SK-N-SH (cell line): ENCODE results near the gene TRMU. TPM values are rescaled to one million over a fixed set of nuclear protein-coding genes. Genes with fewer than 3 reads are reported as not detected.

Source experiments
- CTCF ChIA-PET: fragments of 300-600, 350-600 bp; formaldehyde crosslinking; extraction: SDS; loops from one replicate; lab custom pipeline; 2021; lab: Yijun Ruan, JAX
- POLR2A ChIA-PET: fragments of 350-600 bp; sonication (Branson Sonifier 250); formaldehyde crosslinking; extraction: SDS; loops from one replicate; lab custom pipeline; 2020; ENCODE audit warnings: antibody characterized with exemption, inconsistent platforms; lab: Yijun Ruan, JAX
- DNase-seq: peaks from one replicate; pipeline ENCODE4 v3.0.0; 2012
- H2AFZ ChIP-seq: fragments of 200-600 bp; sonication (generic); 2 replicates; pipeline ENCODE4 v1.8.1; 2016; ENCODE audit warnings: antibody characterized with exemption, mild to moderate bottlenecking, low read depth
- H3F3A ChIP-seq: fragments of 200-600 bp; sonication (generic); replicated peaks from 2 replicates; pipeline ENCODE3; 2016; ENCODE audit warnings: antibody characterized with exemption, mild to moderate bottlenecking; ENCODE audit not compliant: insufficient read depth
- H3K27ac ChIP-seq, 2 experiments: fragments of 200-500 bp in 1 of 2; fragments of 200-600 bp in 1 of 2; sonication (Bioruptor generic) in 1 of 2; sonication (generic), shearing (Covaris generic) in 1 of 2; 2 replicates each; pipeline versions ENCODE4 v1.5.1 to v1.6.1; 2014 to 2016; ENCODE audit warnings: low read depth in 2 of 2, inconsistent platforms in 1 of 2, low read length in 1 of 2, mild to moderate bottlenecking in 1 of 2, mixed read lengths in 1 of 2
- H3K27me3 ChIP-seq: fragments of 200-600 bp; sonication (generic), shearing (Covaris generic); 2 replicates; pipeline ENCODE4 v1.6.1; 2016; ENCODE audit warnings: mixed run types; ENCODE audit not compliant: insufficient read depth
- H3K36me3 ChIP-seq, 2 experiments: fragments of 200-500 bp in 1 of 2; fragments of 200-600 bp in 1 of 2; sonication (Bioruptor generic) in 1 of 2; sonication (generic) in 1 of 2; replicated peaks in 1 of 2; 2 replicates each; pipeline versions ENCODE3 to v1.5.1; 2014 to 2016; ENCODE audit warnings: low read length in 1 of 2, mild to moderate bottlenecking in 1 of 2; ENCODE audit not compliant: insufficient read depth in 2 of 2, control insufficient read depth in 1 of 2
- H3K4me1 ChIP-seq, 2 experiments: fragments of 200-500 bp in 1 of 2; fragments of 200-600 bp in 1 of 2; sonication (Bioruptor generic) in 1 of 2; sonication (generic), shearing (Covaris generic) in 1 of 2; 2 replicates each; pipeline versions ENCODE4 v1.5.1 to v1.6.1; 2014 to 2016; ENCODE audit warnings: low read depth in 1 of 2, low read length in 1 of 2, mixed run types in 1 of 2; ENCODE audit not compliant: insufficient read depth in 2 of 2, control insufficient read depth in 1 of 2
- H3K4me2 ChIP-seq: fragments of 200-600 bp; sonication (generic), shearing (Covaris generic); 2 replicates; pipeline ENCODE4 v1.6.1; 2017; ENCODE audit warnings: mixed run types
- H3K4me3 ChIP-seq, 2 experiments: fragments of 200-500 bp in 1 of 2; fragments of 200-600 bp in 1 of 2; sonication (Bioruptor generic) in 1 of 2; sonication (generic), shearing (Covaris generic) in 1 of 2; 2 replicates each; pipeline versions ENCODE4 v1.5.1 to v1.8.1; 2014 to 2016; ENCODE audit warnings: low read depth in 2 of 2, inconsistent platforms in 1 of 2, low read length in 1 of 2, mild to moderate bottlenecking in 1 of 2, mixed read lengths in 1 of 2, moderate library complexity in 1 of 2
- H3K79me2 ChIP-seq: fragments of 200-600 bp; sonication (generic); 2 replicates; pipeline ENCODE4 v1.8.1; 2017; ENCODE audit warnings: mild to moderate bottlenecking; ENCODE audit not compliant: insufficient read depth
- H3K9ac ChIP-seq: fragments of 200-600 bp; sonication (generic); 2 replicates; pipeline ENCODE4 v1.6.1; 2017; ENCODE audit warnings: mixed run types
- H3K9me2 ChIP-seq: fragments of 200-600 bp; sonication (generic); 2 replicates; pipeline ENCODE4 v1.6.1; 2017; ENCODE audit warnings: mixed run types
- H3K9me3 ChIP-seq: fragments of 200-600 bp; sonication (generic); 2 replicates; pipeline ENCODE4 v1.6.1; 2017; ENCODE audit warnings: mixed run types, mild to moderate bottlenecking, moderate library complexity
- H4K20me1 ChIP-seq: fragments of 200-600 bp; sonication (generic); 2 replicates; pipeline ENCODE4 v1.6.1; 2017; ENCODE audit warnings: mild to moderate bottlenecking, mixed run types; ENCODE audit not compliant: insufficient read depth
- CHD2 ChIP-seq: fragments of 150-350 bp; IDR thresholded peaks from 2 replicates; pipeline ENCODE4 v1.6.1; 2018; ENCODE audit warnings: low read length; ENCODE audit not compliant: partially characterized antibody
- FOXJ3 ChIP-seq: sonication (generic); formaldehyde crosslinking; IDR thresholded peaks from 2 replicates; pipeline ENCODE4 v1.5.1; 2020; ENCODE audit warnings: mild to moderate bottlenecking, missing genetic modification reagents
- IRF3 ChIP-seq: fragments of 150-350 bp; IDR thresholded peaks from 2 replicates; pipeline ENCODE4 v1.6.1; 2016; ENCODE audit warnings: mild to moderate bottlenecking, low read depth, low read length
- MEF2A ChIP-seq: IDR thresholded peaks from 2 replicates; pipeline ENCODE4 v1.4.0; 2012; ENCODE audit warnings: low read depth, borderline replicate concordance
- MXI1 ChIP-seq: IDR thresholded peaks from 2 replicates; pipeline ENCODE4 v1.6.1; 2012; ENCODE audit warnings: mild to moderate bottlenecking, low read depth, low read length, improper control_type of control experiment
- NFIC ChIP-seq: IDR thresholded peaks from 2 replicates; pipeline ENCODE4 v1.4.0; 2012; ENCODE audit warnings: borderline replicate concordance
- POLR2AphosphoS5 ChIP-seq: IDR thresholded peaks from 2 replicates; pipeline ENCODE4 v1.6.1; 2012; ENCODE audit warnings: low read depth, low read length
- RAD21 ChIP-seq: IDR thresholded peaks from 2 replicates; pipeline ENCODE4 v1.6.1; 2012; ENCODE audit warnings: mild to moderate bottlenecking, low read length
- REST ChIP-seq: IDR thresholded peaks from 2 replicates; pipeline ENCODE4 v1.6.1; 2012; ENCODE audit warnings: mild to moderate bottlenecking, low read depth, low read length, moderate library complexity
- RFX5 ChIP-seq: IDR thresholded peaks from 2 replicates; pipeline ENCODE4 v1.6.1; 2012; ENCODE audit warnings: mild to moderate bottlenecking, improper control_type of control experiment, low read length
- RXRA ChIP-seq: IDR thresholded peaks from 2 replicates; pipeline ENCODE4 v1.4.0; 2012; ENCODE audit warnings: low read depth, mild to moderate bottlenecking, borderline replicate concordance
- TCF12 ChIP-seq: IDR thresholded peaks from 2 replicates; pipeline ENCODE4 v1.4.0; 2012
- WGBS: methylation state at CpG from one replicate; pipeline ENCODE4 v1.1.6; 2017; ENCODE audit warnings: low lambda C conversion rate; 5-methylcytosine and 5-hydroxymethylcytosine counted together
- polyA plus RNA-seq, 3 experiments: library from polyadenylated mRNA; depleted of rRNA; stranded (reverse); fragments of >200 nt; gene quantifications; 2 replicates each; pipeline ENCODE4 v1.2.3, GENCODE V29; 2012
- TF ChIP-seq, protein P1 (sequence below): IDR thresholded peaks from 2 replicates; pipeline ENCODE4 v1.4.0; 2012; ENCODE audit warnings: low read depth, borderline replicate concordance
- TF ChIP-seq, protein P2 (sequence below): IDR thresholded peaks from 2 replicates; pipeline ENCODE4 v1.4.0; 2012; ENCODE audit warnings: low read depth, borderline replicate concordance

TRMU gene
- polyA plus RNA-seq, 1 of the 3 experiments (the other 2 are of a cell fraction), result 47.1 TPM

DNA sequence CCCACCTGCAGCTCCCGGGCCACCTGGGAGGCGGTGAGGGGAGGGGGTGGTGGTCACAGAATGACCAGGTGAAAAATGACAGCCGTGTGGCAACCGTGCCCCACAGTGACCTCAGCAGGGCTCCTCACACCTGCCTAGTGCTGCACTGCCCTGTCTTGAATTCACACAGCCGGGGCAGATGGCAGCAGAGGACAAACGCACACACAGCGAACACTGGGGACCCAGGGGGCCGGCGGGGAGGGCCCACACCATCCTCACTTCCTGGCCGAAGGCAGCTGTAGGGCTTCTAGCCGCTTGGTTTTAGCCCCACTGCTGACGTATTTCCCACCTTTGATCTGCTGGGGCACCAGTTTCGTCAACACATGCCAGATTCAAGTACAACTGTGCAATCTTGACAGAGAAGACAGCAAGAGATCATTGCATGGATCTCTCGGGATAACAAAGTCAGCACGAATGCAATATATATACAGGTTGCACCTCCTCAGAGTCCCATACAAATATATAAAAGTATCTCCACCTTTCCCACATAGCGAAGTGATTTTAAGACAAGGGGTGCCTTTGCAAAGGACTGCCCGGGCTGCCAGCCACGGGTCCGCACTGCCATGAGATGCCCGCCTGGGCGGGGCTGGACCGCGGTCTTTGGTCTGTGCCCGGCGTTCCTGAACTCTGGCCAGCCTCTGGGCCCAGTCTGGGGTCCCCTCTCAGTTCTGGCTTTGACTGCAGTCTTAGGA, 26.9 kb downstream of the TRMU start:
- Histone ChIP-seq H3K4me3 (no peak overlapping the region), H3K4me1 (no peaks in the 10 kb centered on the region), H3K79me2 (no peaks in the 10 kb centered on the region), H3K9ac (no peak overlapping the region), H3K9me3 (no peaks in the 10 kb centered on the region), H3K9me2 (no peaks in the 10 kb centered on the region), H3K27ac (no peak overlapping the region), H2AFZ (no peak overlapping the region), H3K4me2 (no peak overlapping the region), H3K36me3 (no peaks in the 10 kb centered on the region)
- peak; percentile 32 for DNase-seq
- CTCF ChIA-PET, result interaction anchor here (1.1 to 1.8 kb wide), 2 partner anchors 7 to 180 kb away, joined by 5 to 6 read pairs; no protein-coding TSS in a partner anchor
- WGBS, result 84% methylated on average over 23 of the region's 25 CpGs
- TF ChIP-seq TCF12 (no peak), NFIC (no peak), MXI1 (no peak), MEF2A (no peak), RXRA (no peak), REST (no peak), FOXJ3 (CRISPR knock-in tag) (no peak), IRF3 (no peak), POLR2AphosphoS5 (no peak), CHD2 (no peak), RAD21 (no peak), RFX5 (no peak)
- TF ChIP-seq, protein P1, sequence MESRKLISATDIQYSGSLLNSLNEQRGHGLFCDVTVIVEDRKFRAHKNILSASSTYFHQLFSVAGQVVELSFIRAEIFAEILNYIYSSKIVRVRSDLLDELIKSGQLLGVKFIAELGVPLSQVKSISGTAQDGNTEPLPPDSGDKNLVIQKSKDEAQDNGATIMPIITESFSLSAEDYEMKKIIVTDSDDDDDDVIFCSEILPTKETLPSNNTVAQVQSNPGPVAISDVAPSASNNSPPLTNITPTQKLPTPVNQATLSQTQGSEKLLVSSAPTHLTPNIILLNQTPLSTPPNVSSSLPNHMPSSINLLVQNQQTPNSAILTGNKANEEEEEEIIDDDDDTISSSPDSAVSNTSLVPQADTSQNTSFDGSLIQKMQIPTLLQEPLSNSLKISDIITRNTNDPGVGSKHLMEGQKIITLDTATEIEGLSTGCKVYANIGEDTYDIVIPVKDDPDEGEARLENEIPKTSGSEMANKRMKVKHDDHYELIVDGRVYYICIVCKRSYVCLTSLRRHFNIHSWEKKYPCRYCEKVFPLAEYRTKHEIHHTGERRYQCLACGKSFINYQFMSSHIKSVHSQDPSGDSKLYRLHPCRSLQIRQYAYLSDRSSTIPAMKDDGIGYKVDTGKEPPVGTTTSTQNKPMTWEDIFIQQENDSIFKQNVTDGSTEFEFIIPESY, result no peak
- TF ChIP-seq, protein P2, sequence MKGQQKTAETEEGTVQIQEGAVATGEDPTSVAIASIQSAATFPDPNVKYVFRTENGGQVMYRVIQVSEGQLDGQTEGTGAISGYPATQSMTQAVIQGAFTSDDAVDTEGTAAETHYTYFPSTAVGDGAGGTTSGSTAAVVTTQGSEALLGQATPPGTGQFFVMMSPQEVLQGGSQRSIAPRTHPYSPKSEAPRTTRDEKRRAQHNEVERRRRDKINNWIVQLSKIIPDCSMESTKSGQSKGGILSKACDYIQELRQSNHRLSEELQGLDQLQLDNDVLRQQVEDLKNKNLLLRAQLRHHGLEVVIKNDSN, result no peak
- TF ChIP-seq, all 33 proteins: peak for 0
- H4K20me1 ChIP-seq, result no peaks in the 10 kb centered on the region
- no peaks in the 10 kb centered on the region for H3K27me3 ChIP-seq
- POLR2A ChIA-PET, result no interaction called here
- peaks cover 5% of the 10 kb centered on the region for H3F3A ChIP-seq
